HuH-7 (cell line): Measurements from ENCODE around the gene LPO.
A peak's percentile ranks its signal among the peaks of the same experiment; 100 is the strongest.

Experiments used
- DNase-seq: peaks from one replicate; pipeline ENCODE4 v3.0.0; 2011; ENCODE audit warnings: low spot score

LPO gene

GRCh38 chr17:58229384-58229783 is 9.0 kb upstream of the LPO start:
- no peak for DNase-seq

DNA sequence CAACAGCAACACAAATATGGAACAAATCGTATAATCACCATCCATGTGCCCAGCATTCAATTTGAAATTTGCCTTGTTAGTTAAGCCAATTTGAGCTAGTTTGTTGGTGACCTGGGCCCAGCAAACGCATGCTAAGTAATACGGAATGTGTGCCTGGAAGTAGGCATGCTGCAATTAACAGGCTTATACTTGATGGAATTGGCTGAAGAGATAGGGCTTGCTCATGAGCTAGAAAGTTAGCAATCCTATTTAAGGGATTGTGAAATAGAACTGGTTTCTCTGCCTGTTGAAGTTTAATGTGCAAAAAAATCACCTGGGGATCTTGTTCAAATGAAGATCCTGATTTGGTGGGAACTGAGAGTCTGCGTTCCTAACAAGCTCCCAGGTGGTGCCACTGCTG is 8.5 kb upstream of the LPO start:
- no peak for DNase-seq

DNA sequence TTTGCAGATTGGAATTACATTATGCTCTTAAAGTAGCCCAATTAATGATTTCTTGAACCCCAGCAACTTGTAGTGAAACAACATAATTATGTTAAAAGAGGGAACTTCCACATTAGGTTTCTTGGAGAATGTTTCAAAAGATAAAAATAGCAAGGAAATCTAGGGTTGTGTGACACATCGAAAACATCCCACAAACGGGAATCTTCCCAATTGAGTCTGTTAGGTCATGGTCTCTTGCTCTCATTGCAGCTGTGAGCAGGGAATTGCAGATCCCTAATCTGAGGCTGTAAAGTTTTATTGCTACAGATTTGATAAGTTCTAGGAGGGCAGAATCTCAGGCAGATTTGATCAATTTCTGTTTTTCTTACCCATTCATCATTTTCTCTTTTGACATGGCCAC is 6.7 kb upstream of the LPO start:
- no peak for DNase-seq

- DNase-seq: no peak
These were observed 5.7 kb upstream of the LPO start for GRCh38 chr17:58232707-58233156.

DNA sequence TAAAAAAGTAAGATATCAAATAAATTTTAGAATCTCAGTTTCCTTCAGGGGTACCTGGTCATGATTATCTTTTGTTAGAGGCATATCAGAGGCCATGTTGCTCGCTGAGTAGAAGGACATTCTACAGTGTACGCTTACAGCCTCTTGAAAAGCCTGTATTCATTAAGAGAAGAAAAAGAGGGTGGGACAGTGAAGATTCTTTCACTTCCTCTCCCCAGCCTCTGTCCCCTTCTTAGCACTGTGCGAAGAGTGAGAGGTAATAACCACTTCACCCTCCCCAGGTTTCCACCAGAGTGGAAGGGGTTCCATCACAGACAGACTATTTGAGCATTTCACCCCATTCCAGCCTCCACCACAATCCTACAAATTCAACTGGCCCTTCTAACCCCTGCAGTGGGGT is 4.8 kb upstream of the LPO start:
- DNase-seq: no peak

DNA sequence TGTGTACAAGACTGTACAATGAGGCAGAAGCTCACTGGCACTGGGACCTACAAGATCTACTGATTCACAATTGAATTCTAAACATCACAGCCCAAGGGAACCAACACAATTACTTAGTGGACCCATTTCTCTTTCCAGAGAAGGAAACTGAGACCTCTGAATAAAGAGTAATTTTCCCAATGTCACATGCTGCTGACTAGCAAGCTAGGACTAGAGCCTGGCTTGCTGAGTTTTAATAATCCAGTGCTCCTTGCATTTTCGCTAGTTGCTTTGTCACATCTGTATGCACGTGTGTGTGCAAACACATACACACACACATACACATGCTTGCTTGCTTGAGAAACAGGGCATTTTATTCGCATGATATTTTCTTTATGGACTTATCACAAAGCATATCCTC is 3.9 kb upstream of the LPO start:
- DNase-seq: no peak

DNA sequence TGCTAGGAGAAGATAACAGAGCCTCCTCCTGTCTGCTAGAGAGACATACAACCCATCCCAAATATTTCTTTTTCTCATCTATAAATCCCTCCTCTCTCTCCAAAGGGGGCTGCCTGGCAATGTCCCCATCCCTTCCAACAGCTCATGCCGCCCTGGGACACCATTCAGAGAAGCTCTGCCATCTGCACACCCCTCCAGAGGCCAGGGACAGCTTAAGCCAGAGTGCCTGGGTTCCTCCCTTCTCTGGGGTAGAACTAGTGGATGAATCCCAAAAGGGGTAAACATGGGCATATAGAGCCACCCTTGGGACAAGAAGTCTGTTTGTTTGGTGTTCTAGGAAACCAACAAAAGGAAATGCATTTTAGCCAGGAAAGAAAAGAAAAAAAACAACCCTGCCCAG is 2.6 kb upstream of the LPO start:
- no peak for DNase-seq

GRCh38 chr17:58236394-58236793 is 2.0 kb upstream of the LPO start:
- no peak for DNase-seq

- no peak for DNase-seq
These were observed 1.6 kb downstream of the LPO start for GRCh38 chr17:58239987-58240386.

DNA sequence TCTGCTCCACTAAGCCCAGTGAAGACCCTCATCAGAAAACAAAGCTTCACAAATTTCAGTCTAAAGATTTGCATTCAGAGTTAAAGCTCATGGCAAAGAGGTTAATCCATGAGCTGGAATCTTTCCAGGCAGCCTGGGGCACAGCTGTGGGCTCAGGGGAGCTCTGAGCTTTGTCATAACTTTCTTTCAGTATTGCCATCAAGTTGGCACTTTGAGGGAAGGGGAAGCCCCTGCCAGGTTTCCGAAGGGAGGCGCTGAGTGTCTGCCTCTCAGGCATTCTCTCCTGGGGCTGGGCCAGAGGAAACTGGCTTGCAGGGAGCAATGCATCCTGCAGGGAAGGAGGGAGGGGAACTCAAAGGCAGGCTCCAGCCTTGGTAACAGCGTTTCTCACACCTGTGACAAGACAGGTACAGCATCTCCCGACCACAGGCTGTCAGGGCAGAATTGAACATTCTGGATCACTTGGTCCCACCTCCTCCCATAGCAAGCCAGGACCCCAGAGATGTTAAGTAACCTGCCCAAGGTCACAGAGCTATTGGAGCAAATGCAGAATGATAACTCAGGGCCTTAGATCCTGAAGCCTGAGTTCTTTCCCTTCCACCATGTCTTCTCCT is 3.9 kb downstream of the LPO start:
- DNase-seq: no peak

DNA sequence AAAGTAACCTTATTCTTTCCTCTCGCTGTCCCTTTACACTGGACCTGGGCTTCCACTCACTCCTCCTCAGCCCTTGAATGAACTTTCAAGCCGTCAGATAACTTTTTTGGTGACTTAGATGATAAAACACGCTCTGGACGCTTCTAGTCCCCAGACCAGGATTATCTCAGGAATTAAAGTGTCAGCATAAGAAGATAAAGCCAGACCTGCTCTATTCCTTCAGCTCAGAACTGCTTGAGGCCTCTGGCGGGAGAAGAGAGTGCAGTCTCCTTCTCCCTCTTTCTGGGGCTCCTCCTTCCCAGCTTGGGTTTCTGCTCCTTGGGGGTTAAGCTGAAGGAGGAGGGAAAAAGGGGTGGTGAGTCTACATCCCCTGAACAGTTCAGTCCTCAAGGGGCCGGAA is 6.6 kb downstream of the LPO start:
- no peak for DNase-seq

DNA sequence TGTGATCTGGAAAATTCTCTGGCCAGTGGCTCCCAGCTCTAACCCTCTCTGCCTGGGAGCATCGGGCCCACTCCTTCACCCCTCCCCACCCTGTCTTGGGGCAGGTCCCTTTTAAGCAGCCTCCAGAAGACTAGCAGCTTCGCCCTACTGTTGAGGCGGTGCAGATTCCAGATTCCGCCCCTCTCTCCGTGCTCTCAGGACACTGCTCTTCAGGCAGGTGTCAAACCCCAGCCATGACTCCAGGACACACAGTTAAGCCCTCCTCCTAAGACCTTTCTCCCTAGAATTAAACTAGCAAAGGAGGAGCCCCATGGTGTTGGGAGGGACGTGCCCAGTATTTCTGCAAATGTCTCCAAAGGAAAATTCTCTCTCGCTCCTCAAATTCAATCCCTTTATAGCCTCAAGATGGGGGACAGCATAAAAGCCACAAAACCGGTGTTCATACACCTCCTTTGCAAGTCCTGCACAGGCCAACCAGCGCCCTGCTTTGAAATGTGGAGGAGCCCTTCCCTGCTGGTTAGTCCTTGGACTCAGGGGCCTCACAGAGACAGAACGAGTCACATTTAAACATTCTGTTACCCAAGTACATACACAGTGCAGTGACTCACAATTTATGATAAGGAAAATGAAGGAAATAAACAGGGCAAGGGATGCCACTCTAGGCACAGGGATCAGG is 7.2 kb downstream of the LPO start:
- DNase-seq: no peak

- no peak for DNase-seq
These were observed 7.8 kb downstream of the LPO start for GRCh38 chr17:58246104-58246740.

DNA sequence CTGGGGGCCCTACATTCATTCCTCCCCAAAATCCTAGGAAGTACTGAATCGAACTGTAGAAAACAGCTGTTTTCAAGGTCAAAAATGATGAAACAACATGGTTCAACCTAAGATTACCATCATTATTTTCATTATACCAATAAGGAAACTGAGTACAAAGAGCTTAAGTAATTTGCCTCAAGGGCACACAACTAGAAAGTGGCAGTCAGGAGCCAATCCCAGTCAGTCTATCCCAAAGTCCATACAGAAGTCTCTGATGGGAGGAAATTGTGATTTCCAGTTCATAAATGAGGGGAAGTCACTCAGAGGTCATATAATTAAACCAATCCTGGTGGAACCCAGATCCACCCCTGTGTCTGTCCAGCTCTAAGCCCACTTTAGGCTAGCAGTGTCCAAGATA is 8.4 kb downstream of the LPO start:
- DNase-seq: no peak

DNA sequence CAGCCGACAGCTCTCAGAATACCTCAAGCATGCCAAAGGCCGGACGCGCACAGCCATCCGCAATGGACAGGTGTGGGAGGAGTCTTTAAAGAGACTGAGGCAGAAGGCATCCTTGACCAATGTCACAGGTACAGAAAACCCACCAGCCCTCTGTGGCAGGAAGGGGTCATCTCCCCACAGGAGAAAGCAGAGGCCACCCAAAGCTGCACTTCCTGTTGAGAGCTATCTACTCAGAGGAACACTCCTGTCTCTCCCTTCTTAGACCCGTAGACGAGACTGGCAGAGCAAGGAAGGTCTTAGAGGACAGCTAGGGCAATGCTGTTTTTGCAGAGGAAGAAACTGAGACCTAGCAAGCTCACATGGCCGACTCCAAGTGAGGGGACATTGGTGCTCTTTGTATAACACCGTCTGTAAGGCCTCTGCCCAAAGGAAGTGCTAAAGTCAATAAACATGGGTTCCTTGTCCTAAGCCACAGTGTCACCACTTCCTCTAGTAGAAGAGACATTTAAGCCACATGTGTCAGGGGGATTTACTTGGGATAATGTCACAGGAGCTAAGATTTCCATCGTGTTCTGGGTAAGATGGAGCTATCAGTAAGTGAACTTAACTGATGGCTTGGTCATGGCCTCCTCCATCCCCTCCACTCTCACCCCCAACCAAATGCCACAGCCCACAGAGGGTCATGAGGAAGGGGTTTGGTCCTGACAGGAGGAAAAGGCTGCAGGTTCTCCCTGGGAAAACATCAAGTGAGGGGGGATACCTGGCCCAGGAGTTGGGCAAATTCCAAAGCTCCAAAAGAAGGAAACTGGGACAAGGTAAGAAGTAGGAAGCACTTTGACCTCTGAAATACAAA is 9.4 kb downstream of the LPO start:
- DNase-seq: no peak

- DNase-seq: no peak
These were observed 10.5 kb downstream of the LPO start for GRCh38 chr17:58248955-58249269.

DNA sequence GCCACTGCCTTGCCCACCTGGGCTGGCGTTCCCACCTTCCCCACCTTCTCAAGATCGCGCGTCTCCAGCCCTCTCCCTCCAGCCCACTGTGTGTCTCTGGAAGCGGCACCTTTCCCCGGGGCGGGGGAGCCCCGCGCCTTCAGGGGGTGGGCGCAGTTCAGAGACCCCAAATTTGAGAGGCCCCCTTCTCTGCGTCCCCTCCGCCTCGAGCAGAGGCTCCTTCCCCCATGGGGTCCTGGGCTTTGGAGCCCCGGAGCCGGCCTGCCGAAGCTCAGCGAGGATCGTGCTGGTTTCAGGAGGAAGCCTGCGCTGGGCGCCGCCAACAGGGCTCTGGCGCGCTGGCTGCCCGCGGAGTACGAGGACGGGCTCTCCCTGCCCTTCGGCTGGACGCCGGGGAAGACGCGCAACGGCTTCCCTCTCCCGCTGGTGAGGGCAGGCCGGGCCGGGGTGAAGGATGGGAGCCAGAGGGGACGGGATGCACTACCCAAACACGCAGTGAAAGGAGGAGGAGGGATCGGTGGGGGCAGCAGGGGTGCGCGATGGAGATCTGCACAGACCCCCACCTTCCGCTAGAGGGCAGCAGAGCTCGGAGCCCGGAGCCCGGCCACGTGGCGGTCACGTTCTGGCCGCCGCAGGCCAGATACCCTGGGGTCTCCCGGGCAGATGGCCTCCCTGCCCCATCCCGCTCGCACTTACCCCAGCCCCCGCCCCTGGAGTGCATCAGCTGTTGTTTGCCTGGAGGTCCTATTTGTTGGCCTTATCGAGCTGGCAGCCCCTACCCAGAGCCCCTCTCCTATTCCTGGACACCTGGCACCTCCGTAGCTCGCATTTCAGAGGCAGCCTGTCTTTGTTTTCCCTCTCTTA is 11.1 kb downstream of the LPO start:
- peak; percentile 86 for DNase-seq

GRCh38 chr17:58250344-58251011 is 12.1 kb downstream of the LPO start:
- DNase-seq: no peak

GRCh38 chr17:58252141-58252540 is 13.8 kb downstream of the LPO start:
- DNase-seq: no peak

DNA sequence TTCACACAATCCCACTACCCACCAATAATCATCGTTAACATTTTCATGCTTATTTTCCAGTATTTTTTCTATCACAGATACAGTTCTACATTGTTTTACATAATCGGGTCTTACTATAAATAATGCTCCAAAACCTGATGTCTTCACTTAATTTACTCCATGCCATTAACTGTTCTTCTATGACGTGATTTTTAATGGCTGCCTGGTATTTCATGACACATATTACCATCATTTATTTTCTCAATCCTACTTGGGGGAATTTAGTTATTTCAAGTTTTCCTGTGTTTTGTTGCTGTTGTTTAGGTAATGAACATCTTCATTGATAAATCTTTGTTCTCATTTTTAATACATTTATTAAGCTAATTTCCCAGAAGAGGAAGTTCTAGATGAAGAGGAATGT is 14.7 kb downstream of the LPO start:
- DNase-seq: no peak

GRCh38 chr17:58254803-58255202 is 16.4 kb downstream of the LPO start:
- DNase-seq: no peak
